Adrenal gland (tissue), 5 donors: Measurements from ENCODE around the gene SIPA1.

Source experiments
- CTCF ChIP-seq, 6 experiments: fragments of 450-650 bp in 4 of 6; fragments of 200-600 bp in 2 of 6; sonication (generic) in 1 of 6; IDR thresholded peaks; 1 replicate in 5 of 6; 2 replicates in 1 of 6; pipeline versions ENCODE4 v1.5.1 to v1.8.0; 2016 to 2021; ENCODE audit warnings: antibody characterized with exemption in 6 of 6, mild to moderate bottlenecking in 2 of 6, moderate library complexity in 1 of 6
- POLR2A ChIP-seq, 2 donors: fragments of 450-650 bp; IDR thresholded peaks; one replicate each; pipeline ENCODE4 v1.6.1; 2017; ENCODE audit warnings: antibody characterized with exemption in 2 of 2, mild to moderate bottlenecking in 2 of 2, moderate library complexity in 1 of 2
- donor health status: DM: no; HTN: no; CAD: no.

- TF ChIP-seq CTCF (IDR thresholded peaks at IDR 0.05) (no peak), POLR2A (IDR thresholded peaks at IDR 0.05) (no peak)
Observed at GRCh38 chr11:65612691-65613090, 25.2 kb upstream of the SIPA1 start.
